Measurements from ENCODE around the gene SUPT3H. TPM values are rescaled to one million over a fixed set of nuclear protein-coding genes. Genes with fewer than 3 reads are reported as not detected.

SUPT3H gene
- total RNA-seq, 6 experiments from 2014 or later, result 5.6 to 8.2 (median 6.5) TPM

- no peaks in the 10 kb centered on the region for H3K36me3 Mint-ChIP-seq (ENCODE audit: low read depth)
- H3K27me3 Mint-ChIP-seq (ENCODE audit: insufficient read depth), result 0 out of 2 replicates have a peak, but pooled peaks cover 2% of the 10 kb centered on the region
- no peak overlapping the region for H3K27ac Mint-ChIP-seq
- H3K9me3 Mint-ChIP-seq, result no peaks in the 10 kb centered on the region
- no peak for DNase-seq
- no peak for TF ChIP-seq CTCF (IDR thresholded peaks at IDR 0.05)
- no peak overlapping the region for H3K4me3 Mint-ChIP-seq
- peaks cover 49% of the 10 kb centered on the region for H3K4me1 Mint-ChIP-seq (ENCODE audit: low read depth)
Measured at GRCh38 chr6:45415315-45415714, 37.6 kb upstream of the SUPT3H start.

GRCh38 chr6:45411959-45412358, 34.2 kb upstream of the SUPT3H start:
- TF ChIP-seq CTCF (IDR thresholded peaks at IDR 0.05), result no peak
- Mint-ChIP-seq H3K27me3 (ENCODE audit: insufficient read depth) (no peaks in the 10 kb centered on the region), H3K27ac (no peak overlapping the region), H3K4me1 (ENCODE audit: low read depth) (peaks cover 23% of the 10 kb centered on the region), H3K4me3 (no peak overlapping the region), H3K36me3 (ENCODE audit: low read depth) (no peaks in the 10 kb centered on the region), H3K9me3 (no peaks in the 10 kb centered on the region)
- DNase-seq, result no peak

- Mint-ChIP-seq H3K36me3 (ENCODE audit: low read depth) (no peaks in the 10 kb centered on the region), H3K9me3 (no peaks in the 10 kb centered on the region), H3K27ac (no peak overlapping the region), H3K27me3 (ENCODE audit: insufficient read depth) (peaks cover 3% of the 10 kb centered on the region; the same call in 1 of the 2 replicates), H3K4me1 (ENCODE audit: low read depth) (peaks cover 6% of the 10 kb centered on the region; the same call in 1 of the 2 replicates), H3K4me3 (no peak overlapping the region)
- no peak for DNase-seq
- no peak for TF ChIP-seq CTCF (IDR thresholded peaks at IDR 0.05)
Measured at GRCh38 chr6:45400021-45400420, 22.3 kb upstream of the SUPT3H start.

- no peaks in the 10 kb centered on the region for H3K36me3 Mint-ChIP-seq (ENCODE audit: low read depth)
- H3K4me3 Mint-ChIP-seq, result no peak overlapping the region
- TF ChIP-seq CTCF (IDR thresholded peaks at IDR 0.05), result no peak
- no peak overlapping the region for H3K27ac Mint-ChIP-seq
- no peak for DNase-seq
- no peaks in the 10 kb centered on the region for H3K9me3 Mint-ChIP-seq
- H3K4me1 Mint-ChIP-seq (ENCODE audit: low read depth), result peaks cover 6% of the 10 kb centered on the region; the same call in 1 of the 2 replicates
- H3K27me3 Mint-ChIP-seq (ENCODE audit: insufficient read depth), result peaks cover 3% of the 10 kb centered on the region
Measured at GRCh38 chr6:45398075-45398813, 20.5 kb upstream of the SUPT3H start.

GRCh38 chr6:45394586-45395095, 16.9 kb upstream of the SUPT3H start:
- DNase-seq, result no peak
- Mint-ChIP-seq H3K36me3 (ENCODE audit: low read depth) (no peaks in the 10 kb centered on the region), H3K27me3 (ENCODE audit: insufficient read depth) (peaks cover 3% of the 10 kb centered on the region; the same call in 1 of the 2 replicates), H3K9me3 (no peaks in the 10 kb centered on the region), H3K27ac (no peak overlapping the region), H3K4me3 (no peak overlapping the region), H3K4me1 (ENCODE audit: low read depth) (peaks cover 14% of the 10 kb centered on the region)
- TF ChIP-seq CTCF (IDR thresholded peaks at IDR 0.05), result no peak
